Keratinocyte (primary cell): Measurements from ENCODE around the gene PUS3. TPM values are rescaled to one million over a fixed set of nuclear protein-coding genes. Genes with fewer than 3 reads are reported as not detected.

Experiments
- DNase-seq: peaks from one replicate; pipeline ENCODE4 v3.0.0-alpha.2; 2011; ENCODE audit warnings: low read depth, missing footprints, low spot score
- FAIRE-seq: peaks from 2 replicates; lab custom pipeline; 2011; peaks lifted over from hg19 to GRCh38; lab: Jason Lieb, UNC
- H2AFZ ChIP-seq: 2 replicates; pipeline ENCODE4 v1.6.0; 2012; ENCODE audit warnings: low read length, control low read depth, inconsistent platforms; ENCODE audit not compliant: control insufficient read depth
- H3K27ac ChIP-seq: 2 replicates; pipeline ENCODE4 v1.5.1; 2011; ENCODE audit warnings: low read length; ENCODE audit not compliant: control insufficient read depth, insufficient read depth
- H3K27me3 ChIP-seq: 3 replicates; pipeline ENCODE4 v1.6.0; 2011; ENCODE audit warnings: low read length; ENCODE audit not compliant: control insufficient read depth, insufficient read depth; ENCODE audit errors: extremely low read depth
- H3K36me3 ChIP-seq, 2 experiments: 2 replicates in 1 of 2; 3 replicates in 1 of 2; pipeline ENCODE4 v1.5.1; 2011; ENCODE audit warnings: low read length in 2 of 2, mild to moderate bottlenecking in 1 of 2; ENCODE audit not compliant: control insufficient read depth in 2 of 2, insufficient read depth in 2 of 2; ENCODE audit errors: extremely low read depth in 1 of 2
- H3K4me1 ChIP-seq: 3 replicates; pipeline ENCODE4 v1.5.1; 2011; ENCODE audit warnings: low read length; ENCODE audit not compliant: control insufficient read depth, insufficient read depth; ENCODE audit errors: extremely low read depth
- H3K4me2 ChIP-seq: 3 replicates; pipeline ENCODE4 v1.6.0; 2011; ENCODE audit warnings: low read depth, low read length; ENCODE audit not compliant: control insufficient read depth, insufficient read depth; ENCODE audit errors: extremely low read depth
- H3K4me3 ChIP-seq, 3 experiments: fragments of 200-600 bp in 1 of 3; sonication (generic) in 1 of 3; 2 replicates in 2 of 3; 3 replicates in 1 of 3; pipeline ENCODE4 v1.5.1; 2011 to 2016; ENCODE audit warnings: low read length in 3 of 3, mild to moderate bottlenecking in 3 of 3, control low read depth in 2 of 3, inconsistent platforms in 1 of 3, low read depth in 1 of 3, mixed read lengths in 1 of 3, mixed run types in 1 of 3, moderate library complexity in 1 of 3; ENCODE audit not compliant: control insufficient read depth in 2 of 3, insufficient read depth in 2 of 3; ENCODE audit errors: extremely low read depth in 1 of 3
- H3K79me2 ChIP-seq: 2 replicates; pipeline ENCODE4 v1.6.0; 2012; ENCODE audit warnings: low read length; ENCODE audit not compliant: control insufficient read depth, insufficient read depth
- H3K9ac ChIP-seq: 3 replicates; pipeline ENCODE4 v1.6.0; 2011; ENCODE audit warnings: low read length; ENCODE audit not compliant: control insufficient read depth, insufficient read depth; ENCODE audit errors: extremely low read depth
- H3K9me1 ChIP-seq: 3 replicates; pipeline ENCODE4 v1.6.0; 2011; ENCODE audit warnings: low read length; ENCODE audit not compliant: control insufficient read depth, insufficient read depth; ENCODE audit errors: extremely low read depth
- H3K9me3 ChIP-seq: 2 replicates; pipeline ENCODE4 v1.5.1; 2012; ENCODE audit warnings: low read depth, low read length; ENCODE audit not compliant: control insufficient read depth
- H4K20me1 ChIP-seq: 3 replicates; pipeline ENCODE4 v1.6.0; 2011; ENCODE audit warnings: low read length; ENCODE audit not compliant: control insufficient read depth, insufficient read depth; ENCODE audit errors: extremely low read depth
- CTCF ChIP-seq, 3 experiments: IDR thresholded peaks in 1 of 3; conservative IDR thresholded peaks in 1 of 3; optimal IDR thresholded peaks in 1 of 3; 2 replicates in 2 of 3; 3 replicates in 1 of 3; pipeline versions ENCODE3 to v1.5.1; 2011; ENCODE audit warnings: low read length in 3 of 3, mild to moderate bottlenecking in 3 of 3, moderate library complexity in 2 of 3, control low read depth in 1 of 3, inconsistent platforms in 1 of 3; ENCODE audit not compliant: insufficient read depth in 2 of 3; ENCODE audit errors: extremely low read depth in 1 of 3
- EZH2 ChIP-seq: IDR thresholded peaks from one replicate; pipeline ENCODE4 v1.6.1; 2012; ENCODE audit warnings: inconsistent platforms, mild to moderate bottlenecking, low read length, moderate library complexity
- dilution Hi-C: fragments of 300-500 bp; cut with MboI; formaldehyde crosslinking; loops from one replicate; pipeline ENCODE4 v1.7.0; 2020; ENCODE audit warnings: low sequenced_read_pairs; ENCODE audit not compliant: extremely low pct_ligation_motif_present
- polyA plus RNA-seq, 5 experiments: library from polyadenylated mRNA; depleted of rRNA in 3 of 5; stranded (reverse) in 3 of 5; stranded (forward) in 1 of 5; unstranded in 1 of 5; fragments of >200 nt; gene quantifications; 1 replicate in 1 of 5; 2 replicates in 3 of 5; 3 replicates in 1 of 5; pipeline versions ENCODE4 v1.2.1 to v1.2.3, GENCODE V29; 2011 to 2012; ENCODE audit warnings: missing spikeins in 2 of 5, low read depth in 1 of 5, low replicate concordance in 1 of 5

PUS3 gene
- polyA plus RNA-seq, 1 donor (not counting 4 experiments of a cell fraction or from before 2014, with no cell fraction given), result 11.8 TPM

- FAIRE-seq, result no peak
- Histone ChIP-seq H3K4me2 (no peak overlapping the region), H3K4me3 (no peak overlapping the region), H3K27me3 (peaks cover 31% of the 10 kb centered on the region), H2AFZ (no peak overlapping the region), H3K79me2 (no peaks in the 10 kb centered on the region), H3K36me3 (no peaks in the 10 kb centered on the region), H3K27ac (no peak overlapping the region), H3K9me3 (no peaks in the 10 kb centered on the region), H3K9ac (no peak overlapping the region), H3K4me1 (no peaks in the 10 kb centered on the region), H4K20me1 (no peaks in the 10 kb centered on the region), H3K9me1 (no peaks in the 10 kb centered on the region)
- dilution Hi-C loops, result loop anchor here (25.0 kb wide), 1 partner anchor 281 kb away; the partner anchor contains the start of genes FAM118B and RPUSD4
- TF ChIP-seq CTCF (optimal IDR thresholded peaks at IDR 0.05 in 1 of 3, IDR thresholded peaks at IDR 0.05 in 1 of 3, conservative IDR thresholded peaks at IDR 0.05 in 1 of 3; ENCODE audit: extremely low read depth in 1 of 3, insufficient read depth in 2 of 3, low read length in 3 of 3), result no peak
- no peak for TF ChIP-seq EZH2
- no peak for DNase-seq
These were observed 28.7 kb upstream of the PUS3 start for GRCh38 chr11:125931668-125932067.

GRCh38 chr11:125931116-125931515 lies 28.1 kb upstream of the PUS3 start:
- Histone ChIP-seq H3K9me3 (no peaks in the 10 kb centered on the region), H3K79me2 (no peaks in the 10 kb centered on the region), H3K4me3 (no peak overlapping the region), H3K4me2 (no peak overlapping the region), H3K27ac (no peak overlapping the region), H3K36me3 (no peaks in the 10 kb centered on the region), H4K20me1 (no peaks in the 10 kb centered on the region), H3K4me1 (no peaks in the 10 kb centered on the region), H3K9me1 (no peaks in the 10 kb centered on the region), H2AFZ (no peak overlapping the region), H3K9ac (no peak overlapping the region), H3K27me3 (peaks cover 31% of the 10 kb centered on the region)
- no peak for FAIRE-seq
- no peak for TF ChIP-seq CTCF (optimal IDR thresholded peaks at IDR 0.05 in 1 of 3, IDR thresholded peaks at IDR 0.05 in 1 of 3, conservative IDR thresholded peaks at IDR 0.05 in 1 of 3; ENCODE audit: extremely low read depth in 1 of 3, insufficient read depth in 2 of 3, low read length in 3 of 3)
- no peak for TF ChIP-seq EZH2
- no peak for DNase-seq
- dilution Hi-C loops, result loop anchor here (25.0 kb wide), 1 partner anchor 281 kb away; the partner anchor contains the start of genes FAM118B and RPUSD4
